ENCODE results near the gene PTPRB. TPM values are rescaled to one million over a fixed set of nuclear protein-coding genes. Genes with fewer than 3 reads are reported as not detected.

Gene PTPRB
- total and polyA plus RNA-seq, 5 donors, result 14.3 to 51.8 (median 38.3) TPM

DNA sequence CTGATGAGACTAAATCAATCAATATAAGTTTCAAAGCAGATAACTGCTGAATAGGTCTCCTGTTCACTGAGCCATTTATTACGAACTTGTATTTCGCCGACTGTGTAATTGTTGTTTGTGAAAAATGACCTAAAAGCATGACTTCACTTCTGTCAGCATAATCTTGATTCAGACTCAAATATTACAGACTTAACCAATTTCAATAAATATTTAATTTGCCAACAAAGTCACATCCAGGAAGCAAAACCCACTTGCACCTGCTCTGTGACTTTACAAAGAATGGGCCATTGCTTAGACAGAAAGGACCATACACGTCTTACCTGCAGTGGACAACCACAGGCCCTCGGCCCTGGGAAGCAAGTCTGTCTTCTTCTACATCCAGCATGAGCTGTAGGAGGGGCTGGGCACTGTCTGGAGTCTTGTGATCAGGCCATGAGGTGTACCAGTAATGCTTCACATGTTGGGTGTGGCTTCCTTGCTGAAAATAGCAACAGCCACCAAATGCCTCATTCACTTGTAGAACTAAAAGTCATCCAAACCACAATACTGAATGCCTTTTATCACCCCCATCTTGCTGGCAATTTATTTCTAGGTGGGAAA is 23.5 kb upstream of the PTPRB start:
- intact Hi-C loops (cut with DNase I), result no loop called here
- peak in 2 of 3 donors; percentile 40 to 47 for DNase-seq

DNA sequence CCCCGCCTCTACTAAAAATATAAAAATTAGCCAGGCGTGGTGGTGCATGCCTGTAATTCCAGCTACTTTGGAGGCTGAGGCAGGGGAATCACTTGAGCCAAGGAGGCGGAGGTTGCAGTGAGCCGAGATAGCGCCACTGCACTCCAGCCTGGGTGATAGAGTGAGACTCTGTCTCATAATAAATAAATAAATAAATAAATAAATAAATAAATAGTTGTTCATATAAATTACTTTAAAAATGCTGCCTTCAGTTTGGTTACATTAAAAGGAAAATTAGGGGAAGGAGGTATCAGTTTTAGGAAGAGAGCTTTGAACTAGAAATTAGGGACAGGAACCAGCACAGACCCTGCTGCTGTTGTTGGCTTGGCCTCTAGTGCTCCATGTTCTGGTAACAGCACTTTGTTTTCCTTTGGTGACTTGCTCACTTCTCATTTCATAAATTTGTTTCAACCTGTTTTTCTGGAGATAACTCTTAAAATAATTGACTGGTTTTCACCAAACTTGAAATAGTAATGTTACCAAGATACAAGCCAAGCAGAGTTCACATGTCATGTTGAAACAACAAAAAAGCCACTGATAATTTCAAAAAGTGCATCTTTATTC is 22.9 kb upstream of the PTPRB start:
- Histone ChIP-seq H3K4me1 (ENCODE audit: control insufficient read depth, insufficient read depth, low read length) (no peaks in the 10 kb centered on the region), H3K9me3 (ENCODE audit: control insufficient read depth, low read length) (no peaks in the 10 kb centered on the region), H3K27me3 (ENCODE audit: control insufficient read depth, insufficient read depth) (no peaks in the 10 kb centered on the region), H3K4me3 (ENCODE audit: low read length) (no peak overlapping the region), H3K27ac (ENCODE audit: low read length) (no peak overlapping the region)
- intact Hi-C loops (cut with DNase I), result no loop called here
- ATAC-seq (no peak), DNase-seq (no peak)
- 96% methylated on average over 5 of the region's 5 CpGs for WGBS

More for the DNA sequence above, 23.5 kb upstream of the PTPRB start:
- no peaks in the 10 kb centered on the region for H3K4me1 ChIP-seq (ENCODE audit: control insufficient read depth, insufficient read depth, low read length)
- 81% methylated on average over 5 of the region's 5 CpGs for WGBS
- H3K4me3 ChIP-seq (ENCODE audit: low read length), result no peak overlapping the region
- ATAC-seq, result peak; percentile 59 to 93
- peak overlapping the region; percentile 64 for H3K27ac ChIP-seq (ENCODE audit: low read length)
- H3K9me3 ChIP-seq (ENCODE audit: control insufficient read depth, low read length), result no peaks in the 10 kb centered on the region
- H3K27me3 ChIP-seq (ENCODE audit: control insufficient read depth, insufficient read depth), result no peaks in the 10 kb centered on the region

- Histone ChIP-seq H3K27ac (ENCODE audit: low read length) (no peak overlapping the region), H3K4me3 (ENCODE audit: low read length) (no peak overlapping the region), H3K27me3 (ENCODE audit: control insufficient read depth, insufficient read depth) (no peaks in the 10 kb centered on the region), H3K9me3 (ENCODE audit: control insufficient read depth, low read length) (no peaks in the 10 kb centered on the region), H3K4me1 (ENCODE audit: control insufficient read depth, insufficient read depth, low read length) (no peaks in the 10 kb centered on the region)
- WGBS, result 93% methylated on average over 6 of the region's 6 CpGs
- intact Hi-C loops (cut with DNase I), result no loop called here
- DNase-seq (no peak), ATAC-seq (peak in 1 of 2 donors; percentile 74)
Measured at GRCh38 chr12:70659077-70659606, 21.9 kb upstream of the PTPRB start.

GRCh38 chr12:70657616-70658286 is 20.5 kb upstream of the PTPRB start:
- intact Hi-C loops (cut with DNase I), result no loop called here
- H3K9me3 ChIP-seq (ENCODE audit: control insufficient read depth, low read length), result no peaks in the 10 kb centered on the region
- DNase-seq (no peak), ATAC-seq (no peak)
- H3K4me3 ChIP-seq (ENCODE audit: low read length), result no peak overlapping the region
- 71% methylated on average over 4 of the region's 4 CpGs for WGBS
- no peaks in the 10 kb centered on the region for H3K4me1 ChIP-seq (ENCODE audit: control insufficient read depth, insufficient read depth, low read length)
- H3K27ac ChIP-seq (ENCODE audit: low read length), result no peak overlapping the region
- no peaks in the 10 kb centered on the region for H3K27me3 ChIP-seq (ENCODE audit: control insufficient read depth, insufficient read depth)

DNA sequence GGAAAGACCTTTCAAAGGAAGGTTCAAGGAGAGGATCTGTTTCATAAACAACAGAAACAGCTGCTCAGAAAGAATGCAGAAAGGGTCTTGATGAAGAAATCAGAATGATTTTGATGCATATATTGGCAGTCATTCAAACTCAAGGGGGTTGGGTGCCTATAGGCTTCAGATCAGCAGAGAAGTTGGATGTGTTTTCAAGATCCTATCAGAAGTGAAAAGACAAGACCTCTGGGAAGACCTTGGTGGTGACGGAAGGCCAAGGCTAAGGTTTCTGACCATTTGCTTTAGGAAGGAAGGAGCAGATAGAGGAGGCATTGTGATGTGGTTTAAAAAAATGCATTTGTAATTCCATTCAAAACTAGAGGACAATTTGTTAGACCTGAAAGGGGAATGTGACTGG is 15.2 kb upstream of the PTPRB start:
- Histone ChIP-seq H3K27ac (ENCODE audit: low read length) (no peak overlapping the region), H3K27me3 (ENCODE audit: control insufficient read depth, insufficient read depth) (no peaks in the 10 kb centered on the region), H3K9me3 (ENCODE audit: control insufficient read depth, low read length) (no peaks in the 10 kb centered on the region), H3K4me1 (ENCODE audit: control insufficient read depth, insufficient read depth, low read length) (peaks cover 3% of the 10 kb centered on the region), H3K4me3 (ENCODE audit: low read length) (no peak overlapping the region)
- WGBS, result 82% methylated on average over 1 of the region's 1 CpG
- no peak for DNase-seq
- no peak for ATAC-seq
- intact Hi-C loops (cut with DNase I), result no loop called here

GRCh38 chr12:70648831-70649230 is 11.6 kb upstream of the PTPRB start:
- 34% methylated on average over 2 of the region's 2 CpGs for WGBS
- Histone ChIP-seq H3K4me1 (ENCODE audit: control insufficient read depth, insufficient read depth, low read length) (peaks cover 5% of the 10 kb centered on the region), H3K27me3 (ENCODE audit: control insufficient read depth, insufficient read depth) (no peaks in the 10 kb centered on the region), H3K9me3 (ENCODE audit: control insufficient read depth, low read length) (no peaks in the 10 kb centered on the region), H3K27ac (ENCODE audit: low read length) (peak overlapping the region; percentile 58), H3K4me3 (ENCODE audit: low read length) (peak overlapping the region; percentile 5)
- DNase-seq (no peak), ATAC-seq (no peak)
- intact Hi-C loops (cut with DNase I), result loop anchor here in 1 of 4 donors (5.0 to 10.0 kb wide), 2 partner anchors 37 to 54 kb away; no protein-coding TSS in a partner anchor

DNA sequence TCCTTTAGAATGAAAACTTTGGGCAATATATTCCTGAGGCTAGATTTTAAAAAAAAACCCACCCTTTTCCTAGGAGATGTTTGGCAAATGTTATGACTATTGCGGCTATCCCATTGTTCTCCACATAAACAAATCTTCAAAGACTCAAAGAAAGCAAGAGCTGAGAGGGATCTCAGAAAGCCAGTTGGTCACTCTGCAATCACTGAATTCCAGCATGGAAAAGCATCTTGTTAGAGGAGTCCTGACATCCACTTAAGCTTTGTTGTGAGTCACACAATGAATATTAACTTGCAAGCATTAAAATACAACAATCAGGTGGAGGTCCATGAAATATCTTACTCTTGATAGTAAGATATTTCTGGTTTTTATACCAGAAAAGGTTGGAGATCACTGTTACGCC is 11.0 kb upstream of the PTPRB start:
- no peaks in the 10 kb centered on the region for H3K9me3 ChIP-seq (ENCODE audit: control insufficient read depth, low read length)
- H3K27me3 ChIP-seq (ENCODE audit: control insufficient read depth, insufficient read depth), result no peaks in the 10 kb centered on the region
- WGBS, result 82% methylated on average over 2 of the region's 2 CpGs
- DNase-seq (no peak), ATAC-seq (no peak)
- peaks cover 5% of the 10 kb centered on the region for H3K4me1 ChIP-seq (ENCODE audit: control insufficient read depth, insufficient read depth, low read length)
- peak overlapping the region; percentile 58 for H3K27ac ChIP-seq (ENCODE audit: low read length)
- intact Hi-C loops (cut with DNase I), result loop anchor here in 1 of 4 donors (5.0 to 10.0 kb wide), 2 partner anchors 36 to 53 kb away; no protein-coding TSS in a partner anchor
- no peak overlapping the region for H3K4me3 ChIP-seq (ENCODE audit: low read length)

GRCh38 chr12:70646850-70647249 is 9.6 kb upstream of the PTPRB start:
- Histone ChIP-seq H3K4me1 (ENCODE audit: control insufficient read depth, insufficient read depth, low read length) (peaks cover 5% of the 10 kb centered on the region), H3K27me3 (ENCODE audit: control insufficient read depth, insufficient read depth) (no peaks in the 10 kb centered on the region), H3K9me3 (ENCODE audit: control insufficient read depth, low read length) (no peaks in the 10 kb centered on the region), H3K4me3 (ENCODE audit: low read length) (no peak overlapping the region), H3K27ac (ENCODE audit: low read length) (no peak overlapping the region)
- intact Hi-C loops (cut with DNase I), result loop anchor here in 1 of 4 donors (5.0 to 10.0 kb wide), 2 partner anchors 35 to 52 kb away; no protein-coding TSS in a partner anchor
- DNase-seq, result no peak
- ATAC-seq, result no peak
- 57% methylated on average over 1 of the region's 1 CpG for WGBS

DNA sequence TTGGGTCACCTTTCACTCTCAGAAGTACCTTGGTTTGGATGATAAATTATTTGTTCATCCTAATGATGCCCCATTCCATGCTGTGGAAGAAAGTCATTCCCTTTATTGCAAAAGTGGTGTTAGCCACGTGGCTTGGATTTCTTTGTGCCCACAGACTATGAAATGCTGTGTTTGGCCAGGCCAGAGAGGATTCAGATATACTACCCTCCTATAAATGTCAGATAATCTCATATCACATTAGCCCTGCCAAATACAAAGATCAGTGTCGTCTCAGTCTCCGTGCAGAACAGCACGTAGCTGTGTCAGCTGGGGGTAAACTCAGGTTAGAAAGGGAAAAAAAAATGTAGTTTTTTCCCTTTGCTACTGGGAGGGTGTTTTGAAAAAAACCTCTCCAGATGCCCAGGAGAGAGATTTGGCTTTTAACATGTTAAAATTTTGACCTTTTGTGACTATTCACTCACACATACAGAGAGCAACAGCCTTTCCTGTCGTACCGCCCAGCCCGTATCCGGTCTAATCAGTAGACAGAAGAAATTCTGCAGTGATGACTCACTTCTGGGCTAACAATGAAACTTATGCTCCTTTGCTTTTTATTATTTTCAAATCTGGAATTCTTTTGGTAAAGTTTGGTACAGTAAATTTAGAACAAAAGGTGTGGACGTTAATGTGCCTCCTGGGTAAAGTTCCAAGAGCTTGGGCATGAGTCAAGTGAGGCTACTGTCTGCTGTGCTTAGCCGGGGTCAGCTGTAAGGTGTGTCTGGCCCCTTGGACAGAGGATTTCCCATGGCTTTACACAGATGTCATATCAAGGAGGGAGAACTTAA is 8.5 kb upstream of the PTPRB start:
- intact Hi-C loops (cut with DNase I), result loop anchor here in 1 of 4 donors (5.0 to 10.0 kb wide), 2 partner anchors 33 to 51 kb away; no protein-coding TSS in a partner anchor
- ATAC-seq, result peak; percentile 95 to 98
- no peaks in the 10 kb centered on the region for H3K27me3 ChIP-seq (ENCODE audit: control insufficient read depth, insufficient read depth)
- H3K9me3 ChIP-seq (ENCODE audit: control insufficient read depth, low read length), result no peaks in the 10 kb centered on the region
- peak; percentile 68 to 85 (median 77) for DNase-seq
- no peak overlapping the region for H3K4me3 ChIP-seq (ENCODE audit: low read length)
- 20% methylated on average over 10 of the region's 10 CpGs for WGBS
- peaks cover 5% of the 10 kb centered on the region for H3K4me1 ChIP-seq (ENCODE audit: control insufficient read depth, insufficient read depth, low read length)
- H3K27ac ChIP-seq (ENCODE audit: low read length), result peak overlapping the region; percentile 83

- no peaks in the 10 kb centered on the region for H3K27me3 ChIP-seq (ENCODE audit: control insufficient read depth, insufficient read depth)
- peaks cover 5% of the 10 kb centered on the region for H3K4me1 ChIP-seq (ENCODE audit: control insufficient read depth, insufficient read depth, low read length)
- DNase-seq (no peak), ATAC-seq (no peak)
- 79% methylated on average over 2 of the region's 2 CpGs for WGBS
- intact Hi-C loops (cut with DNase I), result loop anchor here in 1 of 4 donors (5.0 to 10.0 kb wide), 2 partner anchors 33 to 50 kb away; no protein-coding TSS in a partner anchor
- H3K4me3 ChIP-seq (ENCODE audit: low read length), result no peak overlapping the region
- no peaks in the 10 kb centered on the region for H3K9me3 ChIP-seq (ENCODE audit: control insufficient read depth, low read length)
- H3K27ac ChIP-seq (ENCODE audit: low read length), result peak overlapping the region; percentile 57
Measured at GRCh38 chr12:70644861-70645260, 7.6 kb upstream of the PTPRB start.
